ENCODE measurements around the gene HADH.

DNA sequence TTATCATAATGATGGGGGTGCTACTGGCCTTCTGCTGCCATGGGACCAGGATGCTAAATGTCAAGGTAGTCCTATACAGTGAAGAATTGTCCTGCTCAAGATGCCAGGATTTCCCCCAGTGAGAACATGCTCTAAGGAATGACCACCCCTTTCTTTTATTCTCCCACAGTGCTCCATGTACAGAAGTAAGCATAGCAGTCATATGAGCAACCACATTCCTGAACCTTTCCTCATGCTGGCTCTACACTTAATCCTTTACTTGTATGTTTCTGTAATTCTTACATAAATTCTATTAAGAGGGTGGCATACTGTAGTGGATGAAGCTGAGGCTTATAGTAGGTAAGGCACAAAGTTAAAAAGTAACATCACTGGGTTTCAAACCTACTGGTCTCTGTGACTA is 38.1 kb upstream of the HADH start:
- TF ChIP-seq PHF8 (IDR thresholded peaks at IDR 0.05; ENCODE audit: borderline replicate concordance, low read depth), result no peak
- TF ChIP-seq MAFK (IDR thresholded peaks at IDR 0.05; ENCODE audit: partially characterized antibody), result no peak
- no peak for TF ChIP-seq CTCF (IDR thresholded peaks at IDR 0.05)
- TF ChIP-seq POLR2A (IDR thresholded peaks at IDR 0.05; ENCODE audit: low read length), result no peak
- TF ChIP-seq PBX3 (IDR thresholded peaks at IDR 0.05), result no peak
